DOHH2 (cell line): ENCODE data around the gene CAAP1.

Experiments used
- EZH2phosphoT487 ChIP-seq: fragments of 200-600 bp; sonication (generic); IDR thresholded peaks from 2 replicates; pipeline ENCODE4 v1.6.1; 2017; ENCODE audit warnings: borderline replicate concordance, mild to moderate bottlenecking, antibody characterized with exemption, low read length, moderate library complexity, mixed read lengths
- TF ChIP-seq, protein P1 (sequence below): fragments of 200-600 bp; sonication (generic); IDR thresholded peaks from one replicate; pipeline ENCODE4 v1.5.1; 2014; ENCODE audit warnings: antibody characterized with exemption, mild to moderate bottlenecking, low read depth, low read length; ENCODE audit not compliant: poor library complexity, severe bottlenecking

- TF ChIP-seq, protein P1, sequence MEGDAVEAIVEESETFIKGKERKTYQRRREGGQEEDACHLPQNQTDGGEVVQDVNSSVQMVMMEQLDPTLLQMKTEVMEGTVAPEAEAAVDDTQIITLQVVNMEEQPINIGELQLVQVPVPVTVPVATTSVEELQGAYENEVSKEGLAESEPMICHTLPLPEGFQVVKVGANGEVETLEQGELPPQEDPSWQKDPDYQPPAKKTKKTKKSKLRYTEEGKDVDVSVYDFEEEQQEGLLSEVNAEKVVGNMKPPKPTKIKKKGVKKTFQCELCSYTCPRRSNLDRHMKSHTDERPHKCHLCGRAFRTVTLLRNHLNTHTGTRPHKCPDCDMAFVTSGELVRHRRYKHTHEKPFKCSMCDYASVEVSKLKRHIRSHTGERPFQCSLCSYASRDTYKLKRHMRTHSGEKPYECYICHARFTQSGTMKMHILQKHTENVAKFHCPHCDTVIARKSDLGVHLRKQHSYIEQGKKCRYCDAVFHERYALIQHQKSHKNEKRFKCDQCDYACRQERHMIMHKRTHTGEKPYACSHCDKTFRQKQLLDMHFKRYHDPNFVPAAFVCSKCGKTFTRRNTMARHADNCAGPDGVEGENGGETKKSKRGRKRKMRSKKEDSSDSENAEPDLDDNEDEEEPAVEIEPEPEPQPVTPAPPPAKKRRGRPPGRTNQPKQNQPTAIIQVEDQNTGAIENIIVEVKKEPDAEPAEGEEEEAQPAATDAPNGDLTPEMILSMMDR: no peak
- no peak for TF ChIP-seq EZH2phosphoT487
Measured at GRCh38 chr9:26925609-26926008, 33.0 kb upstream of the CAAP1 start.
